DOHH2 (cell line): Measurements from ENCODE around the gene FBXO38.

ENCODE experiments used
- EZH2phosphoT487 ChIP-seq: fragments of 200-600 bp; sonication (generic); IDR thresholded peaks from 2 replicates; pipeline ENCODE4 v1.6.1; 2017; ENCODE audit warnings: borderline replicate concordance, mild to moderate bottlenecking, antibody characterized with exemption, low read length, moderate library complexity, mixed read lengths
- TF ChIP-seq, protein P1 (sequence below): fragments of 200-600 bp; sonication (generic); IDR thresholded peaks from one replicate; pipeline ENCODE4 v1.5.1; 2014; ENCODE audit warnings: antibody characterized with exemption, mild to moderate bottlenecking, low read depth, low read length; ENCODE audit not compliant: poor library complexity, severe bottlenecking

DNA sequence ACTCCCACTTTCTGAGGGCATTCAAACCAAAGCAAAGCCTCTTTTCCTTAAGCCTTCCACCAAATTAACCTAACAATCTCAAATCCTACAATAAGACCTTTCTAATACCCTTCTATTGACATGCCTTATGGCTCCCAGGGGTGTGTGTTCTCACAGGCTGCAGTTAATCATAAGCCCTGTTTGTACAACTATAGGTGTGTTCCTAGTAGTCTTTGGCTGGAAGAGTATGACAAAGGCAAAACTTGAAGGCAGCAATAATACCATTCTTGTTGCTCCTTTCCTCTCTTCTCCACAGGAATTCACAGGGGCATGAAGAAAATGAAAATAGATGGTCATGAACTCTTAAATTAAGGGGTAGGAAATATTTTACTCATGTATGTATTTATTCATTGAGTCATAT, 10.9 kb upstream of the FBXO38 start:
- TF ChIP-seq, protein P1, sequence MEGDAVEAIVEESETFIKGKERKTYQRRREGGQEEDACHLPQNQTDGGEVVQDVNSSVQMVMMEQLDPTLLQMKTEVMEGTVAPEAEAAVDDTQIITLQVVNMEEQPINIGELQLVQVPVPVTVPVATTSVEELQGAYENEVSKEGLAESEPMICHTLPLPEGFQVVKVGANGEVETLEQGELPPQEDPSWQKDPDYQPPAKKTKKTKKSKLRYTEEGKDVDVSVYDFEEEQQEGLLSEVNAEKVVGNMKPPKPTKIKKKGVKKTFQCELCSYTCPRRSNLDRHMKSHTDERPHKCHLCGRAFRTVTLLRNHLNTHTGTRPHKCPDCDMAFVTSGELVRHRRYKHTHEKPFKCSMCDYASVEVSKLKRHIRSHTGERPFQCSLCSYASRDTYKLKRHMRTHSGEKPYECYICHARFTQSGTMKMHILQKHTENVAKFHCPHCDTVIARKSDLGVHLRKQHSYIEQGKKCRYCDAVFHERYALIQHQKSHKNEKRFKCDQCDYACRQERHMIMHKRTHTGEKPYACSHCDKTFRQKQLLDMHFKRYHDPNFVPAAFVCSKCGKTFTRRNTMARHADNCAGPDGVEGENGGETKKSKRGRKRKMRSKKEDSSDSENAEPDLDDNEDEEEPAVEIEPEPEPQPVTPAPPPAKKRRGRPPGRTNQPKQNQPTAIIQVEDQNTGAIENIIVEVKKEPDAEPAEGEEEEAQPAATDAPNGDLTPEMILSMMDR = no peak
- no peak for TF ChIP-seq EZH2phosphoT487
